ENCODE results near the gene RAB11A.

RAB11A gene

GRCh38 chr15:65926459-65926858, 57.2 kb downstream of the RAB11A start:
- H3K36me3 ChIP-seq (ENCODE audit: control insufficient read depth, insufficient read depth, low read length) = no peaks in the 10 kb centered on the region
- H3K4me1 ChIP-seq (ENCODE audit: control insufficient read depth, insufficient read depth, low read length) = no peaks in the 10 kb centered on the region
- H3K27ac ChIP-seq (ENCODE audit: low read depth, low read length) = no peak overlapping the region
- no peak overlapping the region for H3K4me3 ChIP-seq (ENCODE audit: low read length)
- H3K27me3 ChIP-seq (ENCODE audit: control insufficient read depth, insufficient read depth, low read length) = no peaks in the 10 kb centered on the region
- H3K9ac ChIP-seq (ENCODE audit: low read length) = no peak overlapping the region

GRCh38 chr15:65926899-65927298, 57.6 kb downstream of the RAB11A start:
- Histone ChIP-seq H3K4me3 (ENCODE audit: low read length) (no peak overlapping the region), H3K27me3 (ENCODE audit: control insufficient read depth, insufficient read depth, low read length) (no peaks in the 10 kb centered on the region), H3K36me3 (ENCODE audit: control insufficient read depth, insufficient read depth, low read length) (no peaks in the 10 kb centered on the region), H3K27ac (ENCODE audit: low read depth, low read length) (no peak overlapping the region), H3K9ac (ENCODE audit: low read length) (no peak overlapping the region), H3K4me1 (ENCODE audit: control insufficient read depth, insufficient read depth, low read length) (no peaks in the 10 kb centered on the region)

GRCh38 chr15:65927545-65927944, 58.3 kb downstream of the RAB11A start:
- Histone ChIP-seq H3K27ac (ENCODE audit: low read depth, low read length) (no peak overlapping the region), H3K36me3 (ENCODE audit: control insufficient read depth, insufficient read depth, low read length) (no peaks in the 10 kb centered on the region), H3K4me3 (ENCODE audit: low read length) (no peak overlapping the region), H3K27me3 (ENCODE audit: control insufficient read depth, insufficient read depth, low read length) (no peaks in the 10 kb centered on the region), H3K4me1 (ENCODE audit: control insufficient read depth, insufficient read depth, low read length) (no peaks in the 10 kb centered on the region), H3K9ac (ENCODE audit: low read length) (no peak overlapping the region)

GRCh38 chr15:65929573-65929972, 60.3 kb downstream of the RAB11A start:
- H3K4me3 ChIP-seq (ENCODE audit: low read length) = no peak overlapping the region
- no peaks in the 10 kb centered on the region for H3K4me1 ChIP-seq (ENCODE audit: control insufficient read depth, insufficient read depth, low read length)
- no peaks in the 10 kb centered on the region for H3K27me3 ChIP-seq (ENCODE audit: control insufficient read depth, insufficient read depth, low read length)
- H3K9ac ChIP-seq (ENCODE audit: low read length) = no peak overlapping the region
- H3K36me3 ChIP-seq (ENCODE audit: control insufficient read depth, insufficient read depth, low read length) = no peaks in the 10 kb centered on the region
- H3K27ac ChIP-seq (ENCODE audit: low read depth, low read length) = no peak overlapping the region

GRCh38 chr15:65930134-65930533, 60.8 kb downstream of the RAB11A start:
- no peak overlapping the region for H3K9ac ChIP-seq (ENCODE audit: low read length)

GRCh38 chr15:65931221-65931620, 61.9 kb downstream of the RAB11A start:
- no peaks in the 10 kb centered on the region for H3K36me3 ChIP-seq (ENCODE audit: control insufficient read depth, insufficient read depth, low read length)
- no peaks in the 10 kb centered on the region for H3K4me1 ChIP-seq (ENCODE audit: control insufficient read depth, insufficient read depth, low read length)
- no peak overlapping the region for H3K27ac ChIP-seq (ENCODE audit: low read depth, low read length)
- H3K9ac ChIP-seq (ENCODE audit: low read length) = no peak overlapping the region
- H3K4me3 ChIP-seq (ENCODE audit: low read length) = no peak overlapping the region
- H3K27me3 ChIP-seq (ENCODE audit: control insufficient read depth, insufficient read depth, low read length) = no peaks in the 10 kb centered on the region

More at GRCh38 chr15:65930134-65930533, 60.8 kb downstream of the RAB11A start:
- Histone ChIP-seq H3K27me3 (ENCODE audit: control insufficient read depth, insufficient read depth, low read length) (no peaks in the 10 kb centered on the region), H3K4me1 (ENCODE audit: control insufficient read depth, insufficient read depth, low read length) (no peaks in the 10 kb centered on the region), H3K27ac (ENCODE audit: low read depth, low read length) (no peak overlapping the region), H3K36me3 (ENCODE audit: control insufficient read depth, insufficient read depth, low read length) (no peaks in the 10 kb centered on the region), H3K4me3 (ENCODE audit: low read length) (no peak overlapping the region)

GRCh38 chr15:65935391-65935790, 66.1 kb downstream of the RAB11A start:
- Histone ChIP-seq H3K27me3 (ENCODE audit: control insufficient read depth, insufficient read depth, low read length) (no peaks in the 10 kb centered on the region), H3K27ac (ENCODE audit: low read depth, low read length) (no peak overlapping the region), H3K9ac (ENCODE audit: low read length) (no peak overlapping the region), H3K4me3 (ENCODE audit: low read length) (no peak overlapping the region), H3K4me1 (ENCODE audit: control insufficient read depth, insufficient read depth, low read length) (no peaks in the 10 kb centered on the region), H3K36me3 (ENCODE audit: control insufficient read depth, insufficient read depth, low read length) (no peaks in the 10 kb centered on the region)

- H3K27me3 ChIP-seq (ENCODE audit: control insufficient read depth, insufficient read depth, low read length) = no peaks in the 10 kb centered on the region
- H3K36me3 ChIP-seq (ENCODE audit: control insufficient read depth, insufficient read depth, low read length) = no peaks in the 10 kb centered on the region
- no peak overlapping the region for H3K27ac ChIP-seq (ENCODE audit: low read depth, low read length)
- H3K4me1 ChIP-seq (ENCODE audit: control insufficient read depth, insufficient read depth, low read length) = no peaks in the 10 kb centered on the region
- H3K4me3 ChIP-seq (ENCODE audit: low read length) = no peak overlapping the region
- no peak overlapping the region for H3K9ac ChIP-seq (ENCODE audit: low read length)
Measured at GRCh38 chr15:65936282-65936681, 67.0 kb downstream of the RAB11A start.

GRCh38 chr15:65937054-65937453, 67.8 kb downstream of the RAB11A start:
- Histone ChIP-seq H3K4me3 (ENCODE audit: low read length) (no peak overlapping the region), H3K27ac (ENCODE audit: low read depth, low read length) (no peak overlapping the region), H3K9ac (ENCODE audit: low read length) (no peak overlapping the region), H3K4me1 (ENCODE audit: control insufficient read depth, insufficient read depth, low read length) (no peaks in the 10 kb centered on the region), H3K27me3 (ENCODE audit: control insufficient read depth, insufficient read depth, low read length) (no peaks in the 10 kb centered on the region), H3K36me3 (ENCODE audit: control insufficient read depth, insufficient read depth, low read length) (no peaks in the 10 kb centered on the region)

- Histone ChIP-seq H3K4me1 (ENCODE audit: control insufficient read depth, insufficient read depth, low read length) (no peaks in the 10 kb centered on the region), H3K36me3 (ENCODE audit: control insufficient read depth, insufficient read depth, low read length) (no peaks in the 10 kb centered on the region), H3K27ac (ENCODE audit: low read depth, low read length) (no peak overlapping the region), H3K9ac (ENCODE audit: low read length) (no peak overlapping the region), H3K4me3 (ENCODE audit: low read length) (no peak overlapping the region), H3K27me3 (ENCODE audit: control insufficient read depth, insufficient read depth, low read length) (no peaks in the 10 kb centered on the region)
Measured at GRCh38 chr15:65937476-65937875, 68.2 kb downstream of the RAB11A start.

GRCh38 chr15:65938604-65939003, 69.3 kb downstream of the RAB11A start:
- H3K27ac ChIP-seq (ENCODE audit: low read depth, low read length) = no peak overlapping the region
- no peaks in the 10 kb centered on the region for H3K36me3 ChIP-seq (ENCODE audit: control insufficient read depth, insufficient read depth, low read length)
- H3K9ac ChIP-seq (ENCODE audit: low read length) = no peak overlapping the region
- no peak overlapping the region for H3K4me3 ChIP-seq (ENCODE audit: low read length)
- H3K4me1 ChIP-seq (ENCODE audit: control insufficient read depth, insufficient read depth, low read length) = no peaks in the 10 kb centered on the region
- H3K27me3 ChIP-seq (ENCODE audit: control insufficient read depth, insufficient read depth, low read length) = no peaks in the 10 kb centered on the region

GRCh38 chr15:65939901-65940617, 70.8 kb downstream of the RAB11A start:
- no peaks in the 10 kb centered on the region for H3K36me3 ChIP-seq (ENCODE audit: control insufficient read depth, insufficient read depth, low read length)
- H3K27me3 ChIP-seq (ENCODE audit: control insufficient read depth, insufficient read depth, low read length) = no peaks in the 10 kb centered on the region
- no peak overlapping the region for H3K4me3 ChIP-seq (ENCODE audit: low read length)
- no peaks in the 10 kb centered on the region for H3K4me1 ChIP-seq (ENCODE audit: control insufficient read depth, insufficient read depth, low read length)
- H3K27ac ChIP-seq (ENCODE audit: low read depth, low read length) = no peak overlapping the region
- H3K9ac ChIP-seq (ENCODE audit: low read length) = no peak overlapping the region

GRCh38 chr15:65940618-65940909, 71.3 kb downstream of the RAB11A start:
- Histone ChIP-seq H3K36me3 (ENCODE audit: control insufficient read depth, insufficient read depth, low read length) (no peaks in the 10 kb centered on the region), H3K4me3 (ENCODE audit: low read length) (no peak overlapping the region), H3K27ac (ENCODE audit: low read depth, low read length) (no peak overlapping the region), H3K9ac (ENCODE audit: low read length) (no peak overlapping the region), H3K27me3 (ENCODE audit: control insufficient read depth, insufficient read depth, low read length) (no peaks in the 10 kb centered on the region), H3K4me1 (ENCODE audit: control insufficient read depth, insufficient read depth, low read length) (no peaks in the 10 kb centered on the region)

Data from rectal smooth muscle tissue (tissue), 1 donor.